ENCODE data around the gene DENND6B.

The DENND6B gene

DNA sequence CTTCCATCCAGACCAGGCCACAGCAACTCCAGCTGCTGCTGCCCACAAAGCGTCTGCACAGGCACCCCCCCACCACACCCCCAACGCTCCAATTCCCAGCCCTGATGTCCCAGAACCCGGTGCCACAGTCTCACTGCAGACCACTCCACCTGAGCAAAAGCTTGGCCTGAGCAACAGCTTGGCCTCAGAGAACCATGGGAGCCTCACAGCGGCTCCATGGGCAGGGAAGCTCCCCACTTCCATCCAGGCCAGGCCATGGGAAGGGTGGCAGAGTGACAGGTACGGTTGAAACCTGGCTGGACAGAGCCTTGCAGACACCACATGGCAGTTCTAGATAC, 32.5 kb downstream of the DENND6B start:
- H2AFZ ChIP-seq (ENCODE audit: low read length) = no peak overlapping the region
- H3K27ac ChIP-seq (ENCODE audit: low read depth, low read length, poor library complexity, severe bottlenecking) = no peak overlapping the region
- H3K27me3 ChIP-seq (ENCODE audit: insufficient read depth, low read length) = peaks cover 22% of the 10 kb centered on the region
- no peak overlapping the region for H3K4me2 ChIP-seq (ENCODE audit: low read length)
- H3K9me2 ChIP-seq (ENCODE audit: low read depth, low read length) = no peaks in the 10 kb centered on the region
- peaks cover 19% of the 10 kb centered on the region for H3K4me1 ChIP-seq (ENCODE audit: insufficient read depth, low read length, severe bottlenecking)
- no peaks in the 10 kb centered on the region for H3K9me3 ChIP-seq (ENCODE audit: low read length)
- H3K9ac ChIP-seq (ENCODE audit: low read length) = no peak overlapping the region
- H4K20me1 ChIP-seq (ENCODE audit: insufficient read depth, low read length) = no peaks in the 10 kb centered on the region
- no peaks in the 10 kb centered on the region for H3K36me3 ChIP-seq (ENCODE audit: insufficient read depth, low read length)
- H3K4me3 ChIP-seq (ENCODE audit: low read depth, low read length, poor library complexity, severe bottlenecking) = no peak overlapping the region
- H3K79me2 ChIP-seq (ENCODE audit: insufficient read depth, low read length) = no peaks in the 10 kb centered on the region
- TF ChIP-seq, protein P1, sequence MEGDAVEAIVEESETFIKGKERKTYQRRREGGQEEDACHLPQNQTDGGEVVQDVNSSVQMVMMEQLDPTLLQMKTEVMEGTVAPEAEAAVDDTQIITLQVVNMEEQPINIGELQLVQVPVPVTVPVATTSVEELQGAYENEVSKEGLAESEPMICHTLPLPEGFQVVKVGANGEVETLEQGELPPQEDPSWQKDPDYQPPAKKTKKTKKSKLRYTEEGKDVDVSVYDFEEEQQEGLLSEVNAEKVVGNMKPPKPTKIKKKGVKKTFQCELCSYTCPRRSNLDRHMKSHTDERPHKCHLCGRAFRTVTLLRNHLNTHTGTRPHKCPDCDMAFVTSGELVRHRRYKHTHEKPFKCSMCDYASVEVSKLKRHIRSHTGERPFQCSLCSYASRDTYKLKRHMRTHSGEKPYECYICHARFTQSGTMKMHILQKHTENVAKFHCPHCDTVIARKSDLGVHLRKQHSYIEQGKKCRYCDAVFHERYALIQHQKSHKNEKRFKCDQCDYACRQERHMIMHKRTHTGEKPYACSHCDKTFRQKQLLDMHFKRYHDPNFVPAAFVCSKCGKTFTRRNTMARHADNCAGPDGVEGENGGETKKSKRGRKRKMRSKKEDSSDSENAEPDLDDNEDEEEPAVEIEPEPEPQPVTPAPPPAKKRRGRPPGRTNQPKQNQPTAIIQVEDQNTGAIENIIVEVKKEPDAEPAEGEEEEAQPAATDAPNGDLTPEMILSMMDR (IDR thresholded peaks at IDR 0.05; ENCODE audit: low read length) = no peak
- TF ChIP-seq EZH2 (IDR thresholded peaks at IDR 0.05; ENCODE audit: borderline replicate concordance, low read length) = no peak
- 0 out of 2 replicates have a peak, but pooled peaks cover 3% of the 10 kb centered on the region for H3F3A ChIP-seq (ENCODE audit: insufficient read depth, low read length)

DNA sequence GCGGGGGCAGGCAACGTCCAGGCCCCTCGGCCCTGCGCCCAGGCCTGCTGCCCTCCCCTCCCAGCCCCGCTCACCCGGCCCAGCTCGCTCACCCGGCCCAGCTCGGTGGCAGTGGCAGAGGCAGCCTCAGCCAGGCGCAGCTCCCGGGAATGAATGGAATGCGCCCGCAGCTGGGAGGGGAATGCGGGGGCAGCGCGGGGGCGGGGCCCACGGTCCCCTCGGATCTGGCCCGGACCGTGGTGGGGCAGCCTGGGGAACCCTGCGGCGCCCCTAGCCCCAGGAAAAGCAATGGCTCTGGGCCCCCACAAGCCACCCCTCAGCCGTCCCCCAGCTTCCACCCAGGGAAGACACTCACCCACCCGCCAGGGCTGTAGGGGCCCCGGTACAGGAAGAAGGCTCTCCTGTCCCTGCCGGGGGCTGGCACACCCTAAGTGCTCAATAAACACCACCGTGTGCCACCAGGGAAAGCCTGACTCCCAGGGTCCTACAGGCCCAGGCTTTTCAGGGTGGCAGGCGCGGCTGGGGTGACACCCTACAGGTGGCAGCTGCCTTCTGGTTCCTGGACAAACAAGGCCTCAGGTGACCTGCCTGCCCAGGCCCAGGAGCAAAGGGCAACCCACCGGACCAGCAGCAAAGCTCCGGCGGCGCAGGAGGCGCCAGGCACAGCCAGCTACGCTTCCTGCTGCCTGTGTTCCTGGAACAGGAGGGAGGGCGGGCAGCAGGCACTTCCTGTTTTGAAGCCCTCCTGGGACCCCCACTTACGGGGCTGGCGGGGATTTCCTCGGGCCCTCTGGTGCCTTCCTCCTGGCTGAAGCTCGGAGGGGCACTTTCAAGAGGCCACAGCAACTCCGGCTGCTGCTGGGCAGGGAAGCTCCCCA, 33.1 kb downstream of the DENND6B start:
- 0 out of 2 replicates have a peak, but pooled peaks cover 3% of the 10 kb centered on the region for H3F3A ChIP-seq (ENCODE audit: insufficient read depth, low read length)
- TF ChIP-seq, protein P1 (IDR thresholded peaks at IDR 0.05; ENCODE audit: low read length) = no peak
- TF ChIP-seq EZH2 (IDR thresholded peaks at IDR 0.05; ENCODE audit: borderline replicate concordance, low read length) = no peak
- H3K9ac ChIP-seq (ENCODE audit: low read length) = no peak overlapping the region
- peaks cover 19% of the 10 kb centered on the region for H3K27me3 ChIP-seq (ENCODE audit: insufficient read depth, low read length)
- H3K4me1 ChIP-seq (ENCODE audit: insufficient read depth, low read length, severe bottlenecking) = peaks cover 19% of the 10 kb centered on the region
- no peaks in the 10 kb centered on the region for H3K9me2 ChIP-seq (ENCODE audit: low read depth, low read length)
- H3K36me3 ChIP-seq (ENCODE audit: insufficient read depth, low read length) = no peaks in the 10 kb centered on the region
- H3K4me2 ChIP-seq (ENCODE audit: low read length) = no peak overlapping the region
- no peak overlapping the region for H3K4me3 ChIP-seq (ENCODE audit: low read depth, low read length, poor library complexity, severe bottlenecking)
- no peak overlapping the region for H3K27ac ChIP-seq (ENCODE audit: low read depth, low read length, poor library complexity, severe bottlenecking)
- H3K79me2 ChIP-seq (ENCODE audit: insufficient read depth, low read length) = no peaks in the 10 kb centered on the region
- H4K20me1 ChIP-seq (ENCODE audit: insufficient read depth, low read length) = no peaks in the 10 kb centered on the region
- H3K9me3 ChIP-seq (ENCODE audit: low read length) = no peaks in the 10 kb centered on the region
- no peak overlapping the region for H2AFZ ChIP-seq (ENCODE audit: low read length)

DNA sequence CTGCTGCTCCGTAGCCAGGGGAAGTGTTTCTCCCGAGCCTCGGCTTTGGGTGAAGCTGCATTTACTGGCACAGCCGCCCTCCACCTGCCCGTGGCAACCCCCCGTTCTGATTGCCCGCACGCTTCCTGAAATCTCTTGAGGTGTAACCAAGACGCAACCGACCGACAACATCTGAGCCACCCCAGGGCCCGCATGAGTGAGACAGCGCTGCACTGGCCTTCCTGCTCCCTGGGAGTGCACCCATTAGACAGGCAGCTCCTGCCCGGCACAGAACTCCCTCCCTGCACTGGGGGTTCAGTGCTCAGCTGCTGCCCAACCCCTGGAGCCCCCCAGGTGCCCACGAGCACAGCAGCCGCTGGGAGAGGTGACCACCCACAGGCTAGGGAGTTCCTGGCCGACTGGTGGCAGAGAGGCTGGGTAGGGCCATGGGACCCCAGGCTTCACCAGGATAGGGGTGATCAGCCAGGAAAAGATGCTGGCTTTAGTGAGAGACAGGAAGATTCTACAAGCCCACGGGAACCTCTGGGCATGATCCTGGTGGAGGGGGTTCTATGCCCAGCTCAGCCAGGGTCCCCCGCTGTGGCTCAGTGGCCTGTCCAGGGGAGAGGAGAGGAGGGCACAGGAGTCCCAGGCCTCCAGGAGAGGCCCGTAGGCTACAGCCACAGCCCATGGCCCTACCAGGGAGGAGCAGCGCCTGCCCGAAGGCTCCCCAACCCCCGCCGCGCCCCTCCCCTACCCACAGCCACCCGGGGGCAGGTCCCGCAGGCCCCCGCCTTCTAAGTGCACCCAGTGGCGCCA, 34.0 kb downstream of the DENND6B start:
- TF ChIP-seq, protein P1 (IDR thresholded peaks at IDR 0.05; ENCODE audit: low read length) = no peak
- no peak for TF ChIP-seq EZH2 (IDR thresholded peaks at IDR 0.05; ENCODE audit: borderline replicate concordance, low read length)
- H2AFZ ChIP-seq (ENCODE audit: low read length) = no peak overlapping the region
- no peaks in the 10 kb centered on the region for H4K20me1 ChIP-seq (ENCODE audit: insufficient read depth, low read length)
- no peaks in the 10 kb centered on the region for H3K9me2 ChIP-seq (ENCODE audit: low read depth, low read length)
- H3K4me2 ChIP-seq (ENCODE audit: low read length) = peak overlapping the region; percentile 34; the same call in 1 of the 2 replicates
- 0 out of 2 replicates have a peak, but pooled peaks cover 3% of the 10 kb centered on the region for H3F3A ChIP-seq (ENCODE audit: insufficient read depth, low read length)
- H3K36me3 ChIP-seq (ENCODE audit: insufficient read depth, low read length) = no peaks in the 10 kb centered on the region
- no peaks in the 10 kb centered on the region for H3K79me2 ChIP-seq (ENCODE audit: insufficient read depth, low read length)
- peaks cover 19% of the 10 kb centered on the region for H3K4me1 ChIP-seq (ENCODE audit: insufficient read depth, low read length, severe bottlenecking)
- no peaks in the 10 kb centered on the region for H3K9me3 ChIP-seq (ENCODE audit: low read length)
- no peak overlapping the region for H3K9ac ChIP-seq (ENCODE audit: low read length)
- no peak overlapping the region for H3K4me3 ChIP-seq (ENCODE audit: low read depth, low read length, poor library complexity, severe bottlenecking)
- no peak overlapping the region for H3K27ac ChIP-seq (ENCODE audit: low read depth, low read length, poor library complexity, severe bottlenecking)
- H3K27me3 ChIP-seq (ENCODE audit: insufficient read depth, low read length) = peaks cover 19% of the 10 kb centered on the region
